GM12878 (cell line): ENCODE measurements around the gene ECSIT. TPM values are rescaled to one million over a fixed set of nuclear protein-coding genes. Genes with fewer than 3 reads are reported as not detected.

Experiments
- ASH2L ChIP-seq: fragments of 300-600, 200-600 bp; sonication (generic); IDR thresholded peaks from 2 replicates; pipeline ENCODE4 v1.6.1; 2017; ENCODE audit warnings: low read depth, mild to moderate bottlenecking, borderline replicate concordance
- CREM ChIP-seq: IDR thresholded peaks from 2 replicates; pipeline ENCODE4 v1.6.1; 2014; ENCODE audit warnings: antibody characterized with exemption, low read depth
- DPF2 ChIP-seq: fragments of 450-650 bp; IDR thresholded peaks from 2 replicates; pipeline ENCODE4 v1.6.1; 2017; ENCODE audit warnings: mild to moderate bottlenecking
- HSF1 ChIP-seq: fragments of 150-350 bp; IDR thresholded peaks from 2 replicates; pipeline ENCODE4 v1.6.1; 2014; ENCODE audit warnings: mild to moderate bottlenecking, low read depth, low read length
- IRF5 ChIP-seq: fragments of 450-650 bp; IDR thresholded peaks from 2 replicates; pipeline ENCODE4 v1.6.1; 2017; ENCODE audit warnings: borderline replicate concordance
- KAT2A ChIP-seq: conservative IDR thresholded peaks from 2 replicates; pipeline ENCODE4 v1.6.1; 2011; ENCODE audit warnings: low read depth, low read length; ENCODE audit not compliant: control insufficient read depth
- KLF5 ChIP-seq: fragments of 450-650 bp; IDR thresholded peaks from 2 replicates; pipeline ENCODE4 v1.6.1; 2014; ENCODE audit warnings: mild to moderate bottlenecking; ENCODE audit not compliant: partially characterized antibody
- PAX8 ChIP-seq: fragments of 450-650 bp; IDR thresholded peaks from 2 replicates; pipeline ENCODE4 v1.6.1; 2017; ENCODE audit warnings: mild to moderate bottlenecking, moderate library complexity
- RAD21 ChIP-seq: IDR thresholded peaks from 2 replicates; pipeline ENCODE4 v1.6.1; 2011; ENCODE audit warnings: mild to moderate bottlenecking, low read depth, low read length, moderate library complexity; ENCODE audit not compliant: insufficient read depth
- RB1 ChIP-seq: fragments of 450-650 bp; formaldehyde crosslinking; IDR thresholded peaks from 2 replicates; pipeline ENCODE4 v1.6.1; 2017; ENCODE audit warnings: mild to moderate bottlenecking, borderline replicate concordance
- RELB ChIP-seq: fragments of 450-650 bp; IDR thresholded peaks from 2 replicates; pipeline ENCODE4 v1.6.1; 2017; ENCODE audit warnings: low read depth, mild to moderate bottlenecking, moderate library complexity
- RFX5 ChIP-seq: IDR thresholded peaks from 2 replicates; pipeline ENCODE4 v1.6.1; 2011; ENCODE audit warnings: low read depth, low read length, improper control_type of control experiment
- WRNIP1 ChIP-seq: IDR thresholded peaks from 2 replicates; pipeline ENCODE4 v1.6.1; 2011; ENCODE audit warnings: low read depth, low read length, improper control_type of control experiment, borderline replicate concordance
- ZBTB4 ChIP-seq: fragments of 450-650 bp; formaldehyde crosslinking; IDR thresholded peaks from 2 replicates; pipeline ENCODE4 v1.4.0; 2022; ENCODE audit warnings: mild to moderate bottlenecking, moderate library complexity
- ZNF24 ChIP-seq: fragments of 450-650 bp; IDR thresholded peaks from 2 replicates; pipeline ENCODE4 v1.6.1; 2017; ENCODE audit warnings: antibody characterized with exemption, mild to moderate bottlenecking
- ZNF687 ChIP-seq: fragments of 450-650 bp; IDR thresholded peaks from 2 replicates; pipeline ENCODE4 v1.6.1; 2017; ENCODE audit warnings: mild to moderate bottlenecking, moderate library complexity
- polyA plus RNA-seq, 11 experiments: library from polyadenylated mRNA; depleted of rRNA in 4 of 11; unstranded in 6 of 11; stranded (reverse) in 5 of 11; fragments of >200 nt; fragmentation: Nextera tagmentation in 4 of 11; fragmentation: Illumina TruSeq in 1 of 11; extraction: Ambion mirVana in 4 of 11; extraction: Trizol in 1 of 11; gene quantifications; 1 replicate in 1 of 11; 2 replicates in 10 of 11; pipeline versions ENCODE4 v1.2.1 to v1.2.3, GENCODE V29; 2011 to 2016; ENCODE audit warnings: inconsistent platforms in 2 of 11, missing spikeins in 2 of 11, low read depth in 1 of 11
- total RNA-seq, 4 experiments: library from RNA; depleted of rRNA in 3 of 4; stranded (reverse); fragments of >200 nt in 3 of 4; fragmentation: Illumina TruSeq in 1 of 4; extraction: Trizol in 1 of 4; gene quantifications; 2 replicates each; pipeline versions ENCODE4 v1.2.1 to v1.2.3, GENCODE V29; 2013 to 2021

ECSIT gene
- total and polyA plus RNA-seq, 10 of the 15 experiments (the other 5 are each of a cell fraction or from before 2014, with no cell fraction given): 1.0 to 59.6 (median 41.3) TPM

GRCh38 chr19:11558881-11559828, 30.2 kb upstream of the ECSIT start, which contains the start of gene ELOF1 (continued):
- TF ChIP-seq HSF1: no peak
- no peak for TF ChIP-seq KAT2A
- TF ChIP-seq RAD21: no peak
- TF ChIP-seq WRNIP1: no peak; the same call in 1 of the 2 replicates
- TF ChIP-seq RB1: 0 out of 2 replicates have a peak, but pooled peaks have one; percentile 54
- peak; percentile 43; the same call in 1 of the 2 replicates for TF ChIP-seq DPF2
- no peak for TF ChIP-seq RFX5
- TF ChIP-seq ZBTB4 (CRISPR knock-in tag): no peak
- TF ChIP-seq IRF5: no peak
- TF ChIP-seq PAX8: peak; percentile 51; the same call in 1 of the 2 replicates
- peak; percentile 54; the same call in 1 of the 2 replicates for TF ChIP-seq RELB
- TF ChIP-seq CREM: no peak; the same call in 1 of the 2 replicates
- TF ChIP-seq ZNF24: no peak
- peak; percentile 47 for TF ChIP-seq KLF5
- peak; percentile 11; the same call in 1 of the 2 replicates for TF ChIP-seq ZNF687
- no peak; the same call in 1 of the 2 replicates for TF ChIP-seq ASH2L
